ENCODE results near the gene CAPN3. TPM values are rescaled to one million over a fixed set of nuclear protein-coding genes. Genes with fewer than 3 reads are reported as not detected.

CAPN3 gene
- total RNA-seq, 3 donors from 2014 or later (not counting 1 experiment from before 2014, with no cell fraction given) = 5.5 to 10.8 (median 6.8) TPM

DNA sequence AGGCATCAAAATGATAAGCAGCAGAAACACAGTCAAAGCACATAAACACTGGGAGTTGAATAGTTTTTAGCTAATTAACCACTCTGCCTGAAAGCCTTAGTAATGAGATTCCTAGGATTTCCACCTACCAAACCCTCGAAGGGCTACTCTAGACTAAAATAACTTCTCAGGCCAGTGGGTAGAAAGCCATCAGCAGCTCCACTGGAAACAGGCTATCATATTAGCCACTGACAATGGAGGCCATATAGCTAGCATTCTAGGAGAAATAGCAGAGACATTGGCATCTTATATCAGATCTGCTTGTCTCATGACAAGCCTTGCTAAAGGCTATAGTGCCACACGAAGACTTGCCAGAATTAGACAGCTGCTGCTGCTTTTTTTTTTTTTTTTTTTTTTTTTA is 4.5 kb upstream of the CAPN3 start:
- intact Hi-C loops (cut with micrococcal nuclease) = no loop called here

DNA sequence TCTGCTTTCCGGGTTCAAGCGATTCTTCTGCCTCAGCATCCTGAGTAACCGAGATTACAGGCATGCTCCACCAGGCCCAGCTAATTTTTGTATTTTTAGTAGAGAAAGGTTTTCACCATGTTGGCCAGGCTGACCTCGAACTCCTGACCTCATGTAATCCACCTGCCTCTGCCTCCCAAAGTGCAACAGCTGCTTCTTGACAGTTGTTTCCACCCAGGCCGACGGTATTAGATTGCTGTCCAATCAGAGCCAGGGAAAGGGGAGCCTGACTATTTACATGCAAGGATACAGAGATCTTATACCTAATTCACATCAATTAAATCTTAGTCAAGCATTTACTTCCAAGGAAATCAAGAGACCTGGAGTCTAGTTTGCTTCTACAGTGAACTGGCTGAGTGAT is 4.0 kb upstream of the CAPN3 start:
- Histone ChIP-seq H3K27ac (ENCODE audit: low read length) (no peak overlapping the region), H3K4me1 (ENCODE audit: control insufficient read depth, insufficient read depth, low read length) (no peaks in the 10 kb centered on the region), H3K27me3 (ENCODE audit: control insufficient read depth, insufficient read depth, low read length) (no peaks in the 10 kb centered on the region), H3K36me3 (ENCODE audit: control insufficient read depth, insufficient read depth, low read length) (peaks cover 12% of the 10 kb centered on the region), H3K9me3 (ENCODE audit: control insufficient read depth, insufficient read depth, low read length) (no peaks in the 10 kb centered on the region), H3K4me3 (ENCODE audit: low read length) (no peak overlapping the region)
- DNase-seq = no peak
- TF ChIP-seq, protein P1, sequence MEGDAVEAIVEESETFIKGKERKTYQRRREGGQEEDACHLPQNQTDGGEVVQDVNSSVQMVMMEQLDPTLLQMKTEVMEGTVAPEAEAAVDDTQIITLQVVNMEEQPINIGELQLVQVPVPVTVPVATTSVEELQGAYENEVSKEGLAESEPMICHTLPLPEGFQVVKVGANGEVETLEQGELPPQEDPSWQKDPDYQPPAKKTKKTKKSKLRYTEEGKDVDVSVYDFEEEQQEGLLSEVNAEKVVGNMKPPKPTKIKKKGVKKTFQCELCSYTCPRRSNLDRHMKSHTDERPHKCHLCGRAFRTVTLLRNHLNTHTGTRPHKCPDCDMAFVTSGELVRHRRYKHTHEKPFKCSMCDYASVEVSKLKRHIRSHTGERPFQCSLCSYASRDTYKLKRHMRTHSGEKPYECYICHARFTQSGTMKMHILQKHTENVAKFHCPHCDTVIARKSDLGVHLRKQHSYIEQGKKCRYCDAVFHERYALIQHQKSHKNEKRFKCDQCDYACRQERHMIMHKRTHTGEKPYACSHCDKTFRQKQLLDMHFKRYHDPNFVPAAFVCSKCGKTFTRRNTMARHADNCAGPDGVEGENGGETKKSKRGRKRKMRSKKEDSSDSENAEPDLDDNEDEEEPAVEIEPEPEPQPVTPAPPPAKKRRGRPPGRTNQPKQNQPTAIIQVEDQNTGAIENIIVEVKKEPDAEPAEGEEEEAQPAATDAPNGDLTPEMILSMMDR (IDR thresholded peaks at IDR 0.05) = no peak
- Mint-ChIP-seq H3K4me1 (no peaks in the 10 kb centered on the region), H3K27ac (no peak overlapping the region), H3K27me3 (ENCODE audit: low read depth in 2 of 2) (no peaks in the 10 kb centered on the region), H3K4me3 (no peak overlapping the region), H3K36me3 (no peaks in the 10 kb centered on the region), H3K9me3 (no peaks in the 10 kb centered on the region)
- whole genome bisulfite sequencing (ENCODE audit: insufficient coverage) = 91% methylated on average over 6 of the region's 6 CpGs
- intact Hi-C loops (cut with micrococcal nuclease) = no loop called here
- ATAC-seq = no peak

More for the DNA sequence above, 4.5 kb upstream of the CAPN3 start:
- Mint-ChIP-seq H3K4me3 (no peak overlapping the region), H3K36me3 (no peaks in the 10 kb centered on the region), H3K27ac (no peak overlapping the region), H3K27me3 (ENCODE audit: low read depth in 2 of 2) (no peaks in the 10 kb centered on the region), H3K9me3 (no peaks in the 10 kb centered on the region), H3K4me1 (no peaks in the 10 kb centered on the region)
- no peak for DNase-seq
- no peak overlapping the region for H3K4me3 ChIP-seq (ENCODE audit: low read length)
- no peak for ATAC-seq
- H3K9me3 ChIP-seq (ENCODE audit: control insufficient read depth, insufficient read depth, low read length) = no peaks in the 10 kb centered on the region
- no peaks in the 10 kb centered on the region for H3K4me1 ChIP-seq (ENCODE audit: control insufficient read depth, insufficient read depth, low read length)
- WGBS (ENCODE audit: insufficient coverage) = 95% methylated on average over 2 of the region's 2 CpGs
- H3K27ac ChIP-seq (ENCODE audit: low read length) = no peak overlapping the region
- H3K27me3 ChIP-seq (ENCODE audit: control insufficient read depth, insufficient read depth, low read length) = no peaks in the 10 kb centered on the region
- TF ChIP-seq, protein P1 (IDR thresholded peaks at IDR 0.05) = no peak
- H3K36me3 ChIP-seq (ENCODE audit: control insufficient read depth, insufficient read depth, low read length) = peaks cover 12% of the 10 kb centered on the region

DNA sequence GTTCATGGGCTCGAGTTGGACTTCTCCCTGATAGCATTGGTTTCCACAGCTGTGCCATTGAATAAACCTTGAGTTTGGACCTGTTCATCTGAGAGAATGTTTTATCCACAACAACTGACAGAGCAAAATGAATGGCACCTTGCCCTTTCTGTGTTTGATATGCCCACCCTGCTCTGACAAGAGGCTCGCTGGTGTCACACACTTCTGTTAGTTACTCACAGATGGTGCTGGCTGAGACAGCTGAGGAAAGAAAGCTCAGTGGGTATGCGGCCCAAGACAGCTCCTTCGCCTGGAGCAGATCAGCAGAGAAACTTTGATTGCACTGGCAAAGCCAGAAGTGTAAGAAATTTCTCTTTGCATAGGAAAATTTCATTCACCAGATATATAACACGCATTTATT is 2.5 kb upstream of the CAPN3 start:
- Histone ChIP-seq H3K4me1 (ENCODE audit: control insufficient read depth, insufficient read depth, low read length) (no peaks in the 10 kb centered on the region), H3K27me3 (ENCODE audit: control insufficient read depth, insufficient read depth, low read length) (no peaks in the 10 kb centered on the region), H3K36me3 (ENCODE audit: control insufficient read depth, insufficient read depth, low read length) (peaks cover 8% of the 10 kb centered on the region), H3K27ac (ENCODE audit: low read length) (no peak overlapping the region), H3K9me3 (ENCODE audit: control insufficient read depth, insufficient read depth, low read length) (no peaks in the 10 kb centered on the region), H3K4me3 (ENCODE audit: low read length) (no peak overlapping the region)
- no peak for DNase-seq
- no peak for ATAC-seq
- no peak overlapping the region for H3K27ac Mint-ChIP-seq
- no peaks in the 10 kb centered on the region for H3K27me3 Mint-ChIP-seq (ENCODE audit: low read depth in 2 of 2)
- TF ChIP-seq, protein P1 (IDR thresholded peaks at IDR 0.05) = no peak
- no peaks in the 10 kb centered on the region for H3K9me3 Mint-ChIP-seq
- peaks cover 0 to 4% of the 10 kb centered on the region in 2 donors for H3K4me1 Mint-ChIP-seq
- intact Hi-C loops (cut with micrococcal nuclease) = no loop called here
- 95% methylated on average over 5 of the region's 5 CpGs for WGBS (ENCODE audit: insufficient coverage)
- H3K4me3 Mint-ChIP-seq = no peak overlapping the region
- H3K36me3 Mint-ChIP-seq = no peaks in the 10 kb centered on the region

DNA sequence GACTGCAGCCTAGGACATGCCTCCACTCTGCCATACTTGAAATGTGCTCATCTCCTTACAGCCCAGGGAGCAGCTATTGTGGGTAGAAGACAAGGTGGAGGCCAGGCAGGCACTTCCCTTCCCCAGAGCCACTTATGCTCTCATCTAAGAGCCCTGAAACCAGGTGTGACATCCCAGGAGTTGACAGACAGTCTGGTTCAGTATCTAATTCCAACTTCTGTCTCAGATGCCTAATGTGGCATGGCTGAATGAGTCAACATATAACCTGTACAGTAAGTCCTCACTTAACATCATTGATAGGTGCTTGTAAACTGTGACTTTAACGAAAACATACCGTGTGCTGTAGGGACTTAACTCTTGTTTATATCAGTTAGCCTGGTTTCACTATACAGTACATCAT is 1.2 kb upstream of the CAPN3 start:
- H3K36me3 Mint-ChIP-seq = no peaks in the 10 kb centered on the region
- peaks cover 0 to 5% of the 10 kb centered on the region in 2 donors for H3K4me1 Mint-ChIP-seq
- H3K27ac ChIP-seq (ENCODE audit: low read length) = no peak overlapping the region
- no peaks in the 10 kb centered on the region for H3K4me1 ChIP-seq (ENCODE audit: control insufficient read depth, insufficient read depth, low read length)
- H3K4me3 ChIP-seq (ENCODE audit: low read length) = no peak overlapping the region
- intact Hi-C loops (cut with micrococcal nuclease) = no loop called here
- TF ChIP-seq, protein P1 (IDR thresholded peaks at IDR 0.05) = no peak
- no peak overlapping the region for H3K27ac Mint-ChIP-seq
- ATAC-seq (no peak), DNase-seq (no peak)
- no peaks in the 10 kb centered on the region for H3K9me3 Mint-ChIP-seq
- H3K36me3 ChIP-seq (ENCODE audit: control insufficient read depth, insufficient read depth, low read length) = peaks cover 3% of the 10 kb centered on the region
- no peaks in the 10 kb centered on the region for H3K27me3 ChIP-seq (ENCODE audit: control insufficient read depth, insufficient read depth, low read length)
- H3K27me3 Mint-ChIP-seq (ENCODE audit: low read depth in 2 of 2) = no peaks in the 10 kb centered on the region
- H3K4me3 Mint-ChIP-seq = no peak overlapping the region
- WGBS (ENCODE audit: insufficient coverage) = 100% methylated on average over 1 of the region's 2 CpGs
- no peaks in the 10 kb centered on the region for H3K9me3 ChIP-seq (ENCODE audit: control insufficient read depth, insufficient read depth, low read length)

Measured in natural killer cell (primary cell).